GM12801 (cell line): ENCODE data around the gene HES2.

Source experiments
- CTCF ChIP-seq: IDR thresholded peaks from one replicate; pipeline ENCODE4 v1.5.1; 2011; ENCODE audit warnings: control low read depth; ENCODE audit not compliant: insufficient read length; ENCODE audit errors: extremely low read depth

HES2 gene

DNA sequence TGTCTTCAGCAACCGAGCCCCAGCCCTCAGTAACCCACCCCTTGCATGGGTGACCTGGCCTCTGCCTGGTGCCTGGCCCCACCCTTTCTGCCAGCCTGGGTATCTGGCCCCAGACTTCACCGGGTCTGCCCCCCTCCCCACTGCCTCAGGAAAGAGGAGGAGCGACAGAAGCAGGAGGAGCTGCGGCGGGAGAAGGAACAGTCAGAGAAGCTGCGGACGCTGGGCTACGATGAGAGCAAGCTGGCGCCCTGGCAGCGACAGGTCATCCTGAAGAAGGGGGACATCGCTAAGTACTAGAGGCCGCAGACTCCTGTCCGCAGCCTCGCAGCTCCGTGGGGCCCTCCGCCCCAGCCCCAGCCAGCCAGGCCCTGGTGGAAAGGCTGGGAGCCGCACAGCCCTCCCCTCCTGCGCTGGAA is 40.1 kb upstream of the HES2 start:
- TF ChIP-seq CTCF: no peak

GRCh38 chr1:6456800-6457466 is 37.2 kb upstream of the HES2 start:
- no peak for TF ChIP-seq CTCF

GRCh38 chr1:6454856-6455751 is 35.4 kb upstream of the HES2 start:
- TF ChIP-seq CTCF: no peak

DNA sequence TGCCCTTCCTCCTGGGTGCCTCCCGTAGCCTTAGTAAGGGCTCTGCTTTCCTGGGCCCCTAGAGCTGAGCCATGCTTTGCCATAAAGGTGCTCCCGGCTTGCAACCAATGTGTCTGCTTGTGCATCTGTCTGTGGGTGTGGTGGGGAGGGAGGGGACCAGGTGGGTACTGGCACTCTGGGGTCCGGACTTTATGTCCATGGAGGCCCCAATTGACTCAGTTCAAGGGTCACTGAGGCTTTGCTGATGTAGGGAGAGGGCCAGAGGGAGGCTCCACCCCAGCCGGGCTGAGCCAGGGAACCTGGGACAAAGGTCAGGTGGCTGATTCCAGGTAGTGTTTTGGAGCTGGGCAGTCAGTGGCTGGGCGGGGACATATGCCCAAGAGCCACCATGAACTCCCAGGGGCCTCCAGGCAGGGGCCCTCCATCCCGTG is 31.2 kb upstream of the HES2 start:
- no peak for TF ChIP-seq CTCF

GRCh38 chr1:6450005-6450450 is 30.3 kb upstream of the HES2 start:
- TF ChIP-seq CTCF: no peak

DNA sequence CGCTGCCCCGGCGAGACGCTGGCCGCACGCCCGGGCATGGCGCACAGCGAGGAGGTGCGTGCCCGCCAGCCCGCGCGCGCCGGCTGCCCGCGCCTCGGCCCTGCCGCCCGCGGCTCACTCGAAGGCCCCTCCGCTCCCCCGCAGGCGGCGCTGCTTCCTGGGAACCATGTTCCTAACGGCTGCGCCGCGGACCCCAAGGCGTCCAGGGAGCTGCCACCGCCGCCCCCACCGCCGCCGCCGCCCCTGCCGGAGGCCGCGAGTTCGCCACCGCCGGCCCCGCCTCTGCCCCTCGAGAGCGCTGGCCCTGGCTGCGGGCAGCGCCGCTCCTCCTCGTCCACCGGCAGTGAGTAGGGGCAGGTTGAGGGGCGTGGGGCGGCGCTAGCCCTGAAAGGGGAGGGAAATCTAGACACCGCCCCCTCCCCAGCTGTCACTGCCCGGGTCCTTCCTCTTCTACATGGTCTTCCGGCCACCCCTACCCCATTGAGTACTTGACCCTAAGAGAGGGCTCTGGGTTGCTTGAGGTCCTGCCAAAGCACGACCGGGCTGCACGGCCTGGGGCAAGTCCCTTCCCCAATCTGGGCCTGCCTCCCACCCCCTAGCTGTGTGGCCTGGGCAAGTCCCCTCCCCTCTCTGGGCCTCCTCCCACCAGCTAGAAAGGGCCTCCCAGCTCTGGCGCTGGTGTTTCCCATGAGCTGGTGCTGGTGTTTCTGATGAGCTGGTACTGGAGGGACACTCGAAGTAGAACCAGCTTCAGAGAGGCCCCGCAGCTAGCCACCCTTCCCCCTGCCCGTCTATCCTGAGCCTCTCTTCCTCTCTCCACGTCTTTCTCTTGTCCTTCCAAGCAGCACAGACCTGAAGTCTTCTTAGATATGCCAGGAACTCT is 29.3 kb upstream of the HES2 start:
- TF ChIP-seq CTCF: no peak
